ENCODE data around the gene MGLL. TPM values are rescaled to one million over a fixed set of nuclear protein-coding genes. Genes with fewer than 3 reads are reported as not detected.

Gene MGLL
- total and polyA plus RNA-seq, 4 experiments from 2014 or later: 0.77 to 4.8 (median 2.3) TPM

DNA sequence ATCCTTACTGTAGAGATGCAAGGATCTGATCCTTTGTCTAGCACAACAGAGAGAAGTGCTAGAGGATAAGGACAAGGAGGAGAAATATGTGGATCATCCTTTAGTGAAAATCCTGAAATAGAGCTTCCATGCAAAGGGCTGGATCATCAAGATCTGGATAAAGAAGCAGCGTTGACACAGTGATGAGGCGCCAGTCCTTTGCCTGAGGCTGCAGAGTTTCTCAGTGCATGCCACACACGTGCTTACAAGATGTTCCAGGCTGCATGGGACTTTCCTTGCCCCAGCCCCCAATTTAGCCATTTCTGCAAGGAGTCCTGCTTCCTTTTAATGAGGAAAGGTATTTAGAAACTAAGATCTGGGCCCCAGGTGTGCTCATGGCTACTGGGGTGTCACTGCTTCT, 156.7 kb downstream of the MGLL start:
- no peak overlapping the region for H3K27ac ChIP-seq (ENCODE audit: low read depth, low read length)
- CTCF ChIA-PET (ENCODE audit: partially characterized antibody): no interaction called here
- H3K4me3 ChIP-seq (ENCODE audit: low read length in 2 of 2): no peak overlapping the region
- no peaks in the 10 kb centered on the region for H3K9me3 ChIP-seq (ENCODE audit: control insufficient read depth in 1 of 2, low read length in 2 of 2)
- no peak for DNase-seq
- Mint-ChIP-seq H3K36me3 (peaks cover 0 to 13% of the 10 kb centered on the region in 2 donors), H3K27me3 (no peaks in the 10 kb centered on the region), H3K27ac (no peak overlapping the region), H3K9me3 (no peaks in the 10 kb centered on the region), H3K4me1 (no peaks in the 10 kb centered on the region), H3K4me3 (no peak overlapping the region)
- intact Hi-C loops (cut with micrococcal nuclease): no loop called here
- H3K27me3 ChIP-seq (ENCODE audit: insufficient read depth, low read length): no peaks in the 10 kb centered on the region
- no peaks in the 10 kb centered on the region for H3K4me1 ChIP-seq (ENCODE audit: insufficient read depth, low read length)
- no peaks in the 10 kb centered on the region for H3K36me3 ChIP-seq (ENCODE audit: insufficient read depth, low read length)
- POLR2A ChIA-PET (ENCODE audit: partially characterized antibody): no interaction called here

DNA sequence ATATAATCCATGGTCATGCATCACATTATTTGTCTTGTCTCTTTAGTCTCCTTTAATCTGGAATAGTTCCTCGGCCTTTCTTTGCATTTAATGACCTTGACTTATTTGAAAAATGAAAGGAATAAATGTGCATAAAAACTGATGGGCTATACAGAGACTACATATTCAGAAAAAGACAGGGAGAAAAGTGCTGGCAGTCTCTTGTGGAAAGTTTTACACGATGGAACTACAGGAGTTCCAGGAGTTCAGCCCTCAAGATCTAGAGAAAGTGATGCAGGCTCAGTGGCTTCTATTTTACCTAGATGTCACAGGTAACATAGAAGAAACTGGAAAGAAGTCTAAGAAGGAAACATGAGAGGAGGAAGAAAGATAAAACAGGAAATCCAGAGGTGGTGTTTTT, 157.2 kb downstream of the MGLL start:
- no peak overlapping the region for H3K4me3 ChIP-seq (ENCODE audit: low read length in 2 of 2)
- no peaks in the 10 kb centered on the region for H3K9me3 ChIP-seq (ENCODE audit: control insufficient read depth in 1 of 2, low read length in 2 of 2)
- Mint-ChIP-seq H3K27ac (no peak overlapping the region), H3K4me1 (no peaks in the 10 kb centered on the region), H3K36me3 (peaks cover 0 to 16% of the 10 kb centered on the region in 2 donors), H3K9me3 (no peaks in the 10 kb centered on the region), H3K27me3 (no peaks in the 10 kb centered on the region), H3K4me3 (no peak overlapping the region)
- no peaks in the 10 kb centered on the region for H3K36me3 ChIP-seq (ENCODE audit: insufficient read depth, low read length)
- H3K27ac ChIP-seq (ENCODE audit: low read depth, low read length): no peak overlapping the region
- H3K4me1 ChIP-seq (ENCODE audit: insufficient read depth, low read length): no peaks in the 10 kb centered on the region
- POLR2A ChIA-PET (ENCODE audit: partially characterized antibody): no interaction called here
- no peak for DNase-seq
- H3K27me3 ChIP-seq (ENCODE audit: insufficient read depth, low read length): no peaks in the 10 kb centered on the region
- intact Hi-C loops (cut with micrococcal nuclease): no loop called here
- CTCF ChIA-PET (ENCODE audit: partially characterized antibody): no interaction called here

DNA sequence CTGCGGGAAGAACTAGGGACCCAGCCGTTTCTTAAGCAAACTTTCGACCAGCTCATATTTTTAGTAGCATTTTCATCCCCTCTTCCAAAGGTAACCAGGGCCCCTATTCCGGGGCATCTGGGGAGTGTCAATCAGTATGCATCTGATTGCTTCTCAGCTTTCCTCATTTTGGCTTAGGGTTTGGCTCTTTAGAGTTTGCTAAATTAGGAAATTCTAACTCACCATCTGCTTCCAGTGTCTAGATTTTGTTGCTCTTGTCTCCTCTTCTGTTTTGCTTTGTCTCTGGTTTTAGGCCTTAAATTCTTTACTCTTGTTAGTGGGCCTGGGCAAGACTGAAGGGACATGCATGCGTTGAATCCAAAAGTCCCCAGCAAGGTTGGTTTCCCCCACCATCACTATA, 159.2 kb downstream of the MGLL start:
- Histone ChIP-seq H3K9me3 (ENCODE audit: control insufficient read depth in 1 of 2, low read length in 2 of 2) (no peaks in the 10 kb centered on the region), H3K4me1 (ENCODE audit: insufficient read depth, low read length) (no peaks in the 10 kb centered on the region), H3K36me3 (ENCODE audit: insufficient read depth, low read length) (no peaks in the 10 kb centered on the region), H3K4me3 (ENCODE audit: low read length in 2 of 2) (no peak overlapping the region), H3K27ac (ENCODE audit: low read depth, low read length) (no peak overlapping the region), H3K27me3 (ENCODE audit: insufficient read depth, low read length) (no peaks in the 10 kb centered on the region)
- Mint-ChIP-seq H3K9me3 (no peaks in the 10 kb centered on the region), H3K27me3 (no peaks in the 10 kb centered on the region), H3K4me3 (no peak overlapping the region), H3K4me1 (no peaks in the 10 kb centered on the region), H3K36me3 (peaks cover 0 to 18% of the 10 kb centered on the region in 2 donors), H3K27ac (no peak overlapping the region)
- intact Hi-C loops (cut with micrococcal nuclease): no loop called here
- DNase-seq: no peak
- CTCF ChIA-PET (ENCODE audit: partially characterized antibody): no interaction called here
- POLR2A ChIA-PET (ENCODE audit: partially characterized antibody): no interaction called here

DNA sequence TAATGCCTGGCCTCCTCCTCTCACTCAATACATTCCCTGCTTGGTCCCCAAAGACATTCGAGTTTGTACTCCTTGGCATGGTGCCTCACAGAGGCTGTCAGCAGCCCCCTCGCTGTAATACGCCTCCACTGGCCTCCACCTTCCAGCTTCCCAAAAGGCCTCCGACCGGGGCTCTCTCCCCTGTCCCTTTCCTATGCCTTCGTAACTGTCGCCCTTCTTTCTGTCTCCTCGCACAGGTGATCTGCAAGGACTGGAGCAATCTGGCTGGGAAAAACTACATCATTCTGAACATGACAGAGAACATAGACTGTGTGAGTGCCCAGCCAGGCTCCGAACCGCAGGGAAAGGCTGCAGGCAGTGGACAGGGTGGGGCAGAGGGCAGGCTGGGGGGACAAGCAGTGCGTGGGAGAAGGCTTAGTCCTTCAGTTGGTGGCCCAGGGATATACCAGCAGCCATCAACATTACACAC, 160.3 kb downstream of the MGLL start:
- Histone ChIP-seq H3K9me3 (ENCODE audit: control insufficient read depth in 1 of 2, low read length in 2 of 2) (no peaks in the 10 kb centered on the region), H3K27me3 (ENCODE audit: insufficient read depth, low read length) (no peaks in the 10 kb centered on the region), H3K36me3 (ENCODE audit: insufficient read depth, low read length) (no peaks in the 10 kb centered on the region), H3K4me1 (ENCODE audit: insufficient read depth, low read length) (no peaks in the 10 kb centered on the region), H3K27ac (ENCODE audit: low read depth, low read length) (no peak overlapping the region), H3K4me3 (ENCODE audit: low read length in 2 of 2) (no peak overlapping the region)
- DNase-seq: no peak
- intact Hi-C loops (cut with micrococcal nuclease): no loop called here
- H3K4me3 Mint-ChIP-seq: no peak overlapping the region
- H3K27ac Mint-ChIP-seq: no peak overlapping the region
- CTCF ChIA-PET (ENCODE audit: partially characterized antibody): interaction anchor here (0.6 to 1.9 kb wide), 2 partner anchors 32 to 114 kb away, joined by 4 to 5 read pairs; no protein-coding TSS in a partner anchor
- no peaks in the 10 kb centered on the region for H3K27me3 Mint-ChIP-seq
- POLR2A ChIA-PET (ENCODE audit: partially characterized antibody): no interaction called here
- H3K4me1 Mint-ChIP-seq: no peaks in the 10 kb centered on the region
- H3K36me3 Mint-ChIP-seq: peaks cover 0 to 18% of the 10 kb centered on the region in 2 donors
- H3K9me3 Mint-ChIP-seq: no peaks in the 10 kb centered on the region

DNA sequence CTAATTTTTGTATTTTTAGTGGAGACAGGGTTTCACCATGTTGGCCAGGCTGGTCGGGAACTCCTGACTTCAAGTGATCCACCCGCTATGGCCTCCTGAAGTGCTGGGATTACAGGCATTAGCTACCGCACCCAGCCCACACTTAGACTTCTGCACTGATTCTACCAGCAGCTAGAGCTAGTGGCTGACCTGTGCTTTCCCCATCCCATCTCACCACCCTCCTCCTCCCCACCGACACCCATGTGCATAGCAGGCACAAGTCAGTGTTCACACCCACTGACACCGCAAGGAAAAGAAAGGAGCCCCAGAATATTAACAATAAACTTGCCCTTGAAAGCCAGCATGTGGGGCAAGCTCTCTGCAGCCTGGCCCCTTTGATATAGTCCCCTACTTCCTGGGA, 160.7 kb downstream of the MGLL start:
- Mint-ChIP-seq H3K27me3 (no peaks in the 10 kb centered on the region), H3K4me1 (no peaks in the 10 kb centered on the region), H3K27ac (no peak overlapping the region), H3K4me3 (no peak overlapping the region), H3K36me3 (peaks cover 0 to 18% of the 10 kb centered on the region in 2 donors), H3K9me3 (no peaks in the 10 kb centered on the region)
- H3K27ac ChIP-seq (ENCODE audit: low read depth, low read length): no peak overlapping the region
- ChIA-PET POLR2A (ENCODE audit: partially characterized antibody) (interaction anchor here (1.1 kb wide), 1 partner anchor 11 kb away, joined by 4 read pairs; no protein-coding TSS in a partner anchor), CTCF (ENCODE audit: partially characterized antibody) (interaction anchor here (1.9 kb wide), 1 partner anchor 113 kb away, joined by 5 read pairs; no protein-coding TSS in a partner anchor)
- no peak overlapping the region for H3K4me3 ChIP-seq (ENCODE audit: low read length in 2 of 2)
- no peaks in the 10 kb centered on the region for H3K27me3 ChIP-seq (ENCODE audit: insufficient read depth, low read length)
- intact Hi-C loops (cut with micrococcal nuclease): no loop called here
- DNase-seq: no peak
- no peaks in the 10 kb centered on the region for H3K36me3 ChIP-seq (ENCODE audit: insufficient read depth, low read length)
- H3K9me3 ChIP-seq (ENCODE audit: control insufficient read depth in 1 of 2, low read length in 2 of 2): no peaks in the 10 kb centered on the region
- no peaks in the 10 kb centered on the region for H3K4me1 ChIP-seq (ENCODE audit: insufficient read depth, low read length)

DNA sequence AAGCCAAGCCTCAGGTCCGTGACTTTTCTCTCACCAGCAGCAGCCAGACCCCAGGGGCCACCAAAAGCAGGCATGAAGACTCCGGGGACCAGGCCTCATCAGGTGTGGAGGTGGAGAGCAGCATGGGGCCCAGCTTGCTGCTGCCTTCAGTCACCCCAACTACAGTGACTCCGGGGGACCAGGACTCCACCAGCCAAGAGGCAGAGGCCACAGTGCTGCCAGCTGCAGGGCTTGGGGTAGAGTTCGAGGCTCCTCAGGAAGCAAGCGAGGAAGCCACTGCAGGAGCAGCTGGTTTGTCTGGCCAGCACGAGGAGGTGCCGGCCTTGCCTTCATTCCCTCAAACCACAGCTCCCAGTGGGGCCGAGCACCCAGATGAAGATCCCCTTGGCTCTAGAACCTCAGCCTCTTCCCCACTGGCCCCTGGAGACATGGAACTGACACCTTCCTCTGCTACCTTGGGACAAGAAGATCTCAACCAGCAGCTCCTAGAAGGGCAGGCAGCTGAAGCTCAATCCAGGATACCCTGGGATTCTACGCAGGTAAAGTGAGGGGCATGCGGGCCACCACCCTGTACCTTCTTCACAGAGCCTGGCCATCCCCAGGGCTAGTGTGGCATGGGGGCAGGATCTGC, 161.6 kb downstream of the MGLL start:
- Histone ChIP-seq H3K36me3 (ENCODE audit: insufficient read depth, low read length) (no peaks in the 10 kb centered on the region), H3K27ac (ENCODE audit: low read depth, low read length) (no peak overlapping the region), H3K4me1 (ENCODE audit: insufficient read depth, low read length) (no peaks in the 10 kb centered on the region), H3K27me3 (ENCODE audit: insufficient read depth, low read length) (no peaks in the 10 kb centered on the region), H3K9me3 (ENCODE audit: control insufficient read depth in 1 of 2, low read length in 2 of 2) (no peaks in the 10 kb centered on the region), H3K4me3 (ENCODE audit: low read length in 2 of 2) (no peak overlapping the region)
- Mint-ChIP-seq H3K4me1 (no peaks in the 10 kb centered on the region), H3K27ac (no peak overlapping the region), H3K36me3 (peaks cover 0 to 17% of the 10 kb centered on the region in 2 donors), H3K27me3 (no peaks in the 10 kb centered on the region), H3K4me3 (no peak overlapping the region), H3K9me3 (peaks cover 0 to 2% (median 0%) of the 10 kb centered on the region in 8 donors)
- no peak for DNase-seq
- ChIA-PET POLR2A (ENCODE audit: partially characterized antibody) (interaction anchor here (1.1 kb wide), 1 partner anchor 12 kb away, joined by 4 read pairs; no protein-coding TSS in a partner anchor), CTCF (ENCODE audit: partially characterized antibody) (interaction anchor here (1.9 kb wide), 1 partner anchor 112 kb away, joined by 5 read pairs; no protein-coding TSS in a partner anchor)
- intact Hi-C loops (cut with micrococcal nuclease): no loop called here

DNA sequence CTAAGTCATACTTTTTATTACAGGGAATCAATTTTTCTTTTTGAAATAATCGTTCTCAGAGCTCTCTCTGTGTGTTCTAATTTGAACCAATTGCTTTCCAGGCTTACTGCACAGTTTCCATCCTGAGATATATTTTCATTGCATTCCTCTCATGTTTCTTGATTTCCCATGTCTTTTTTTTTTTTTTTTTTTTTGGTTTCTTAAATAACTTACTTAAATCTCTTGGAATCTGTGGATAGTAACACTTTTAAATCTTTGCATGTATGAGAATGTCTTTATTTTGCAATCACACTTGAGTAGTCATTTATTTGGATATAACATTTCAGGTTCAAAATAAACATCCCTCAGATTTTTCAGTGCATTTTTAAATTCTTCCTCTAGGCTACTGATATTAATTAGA, 164.1 kb downstream of the MGLL start:
- Histone ChIP-seq H3K4me3 (ENCODE audit: low read length in 2 of 2) (no peak overlapping the region), H3K27me3 (ENCODE audit: insufficient read depth, low read length) (no peaks in the 10 kb centered on the region), H3K4me1 (ENCODE audit: insufficient read depth, low read length) (no peaks in the 10 kb centered on the region), H3K9me3 (ENCODE audit: control insufficient read depth in 1 of 2, low read length in 2 of 2) (no peaks in the 10 kb centered on the region), H3K27ac (ENCODE audit: low read depth, low read length) (no peak overlapping the region), H3K36me3 (ENCODE audit: insufficient read depth, low read length) (no peaks in the 10 kb centered on the region)
- no peak overlapping the region for H3K27ac Mint-ChIP-seq
- POLR2A ChIA-PET (ENCODE audit: partially characterized antibody): no interaction called here
- peaks cover 0 to 10% of the 10 kb centered on the region in 2 donors for H3K36me3 Mint-ChIP-seq
- H3K4me1 Mint-ChIP-seq: no peaks in the 10 kb centered on the region
- H3K9me3 Mint-ChIP-seq: peaks cover 0 to 4% (median 0%) of the 10 kb centered on the region in 8 donors
- CTCF ChIA-PET (ENCODE audit: partially characterized antibody): interaction anchor here (0.7 to 0.9 kb wide), 2 partner anchors 83 to 345 kb away, joined by 3 read pairs; no protein-coding TSS in a partner anchor
- no peak overlapping the region for H3K4me3 Mint-ChIP-seq
- intact Hi-C loops (cut with micrococcal nuclease): no loop called here
- H3K27me3 Mint-ChIP-seq: no peaks in the 10 kb centered on the region
- DNase-seq: no peak
